HG03097 (cell line): ENCODE results near the gene YTHDF1.

ENCODE experiments used
- ATAC-seq: cut with Tn5 transposase; IDR thresholded peaks from one replicate; pipeline ENCODE4 v1.9.1; 2021; ENCODE audit not compliant: unreplicated experiment, low FRiP score

Gene YTHDF1

DNA sequence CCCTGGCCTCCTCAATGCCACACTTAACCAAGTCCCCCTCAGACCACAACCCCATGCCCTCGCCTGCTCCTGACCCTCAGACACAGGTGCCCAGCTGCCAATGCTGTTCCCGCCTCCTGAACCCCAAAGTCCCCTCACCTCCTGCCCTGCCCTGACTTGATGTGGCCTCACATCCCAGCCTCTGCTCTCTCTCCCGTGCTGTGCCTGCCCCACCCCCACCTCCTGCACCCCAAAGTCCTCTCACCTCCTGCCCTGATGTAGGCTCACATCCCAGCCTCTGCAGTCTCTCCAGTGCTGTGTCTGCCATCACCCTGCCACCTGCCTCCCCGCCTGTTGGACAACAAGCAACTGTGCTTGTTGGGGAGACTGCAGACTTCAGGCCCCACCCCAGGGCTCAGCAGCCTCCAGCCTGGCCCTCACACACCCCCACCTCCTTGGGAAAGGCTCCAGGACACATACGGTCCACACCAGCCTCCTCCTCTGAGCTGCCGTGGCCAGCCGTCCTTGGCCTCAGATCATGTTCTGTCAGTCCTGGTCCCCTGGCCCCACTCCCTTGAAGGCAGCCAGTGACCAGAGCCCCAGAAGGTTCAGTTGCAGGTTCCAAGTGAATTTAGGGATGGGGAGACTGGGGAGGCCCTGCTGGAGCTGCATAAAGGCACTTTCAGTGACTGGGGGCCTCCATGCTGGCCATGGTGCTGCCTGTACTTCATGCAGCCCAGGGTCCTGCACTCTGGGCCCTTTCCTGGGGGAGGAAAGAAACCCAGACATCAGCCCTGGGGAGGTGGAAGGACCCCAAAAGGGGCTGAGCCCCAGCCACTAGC lies 28.4 kb downstream of the YTHDF1 start:
- ATAC-seq, result no peak

DNA sequence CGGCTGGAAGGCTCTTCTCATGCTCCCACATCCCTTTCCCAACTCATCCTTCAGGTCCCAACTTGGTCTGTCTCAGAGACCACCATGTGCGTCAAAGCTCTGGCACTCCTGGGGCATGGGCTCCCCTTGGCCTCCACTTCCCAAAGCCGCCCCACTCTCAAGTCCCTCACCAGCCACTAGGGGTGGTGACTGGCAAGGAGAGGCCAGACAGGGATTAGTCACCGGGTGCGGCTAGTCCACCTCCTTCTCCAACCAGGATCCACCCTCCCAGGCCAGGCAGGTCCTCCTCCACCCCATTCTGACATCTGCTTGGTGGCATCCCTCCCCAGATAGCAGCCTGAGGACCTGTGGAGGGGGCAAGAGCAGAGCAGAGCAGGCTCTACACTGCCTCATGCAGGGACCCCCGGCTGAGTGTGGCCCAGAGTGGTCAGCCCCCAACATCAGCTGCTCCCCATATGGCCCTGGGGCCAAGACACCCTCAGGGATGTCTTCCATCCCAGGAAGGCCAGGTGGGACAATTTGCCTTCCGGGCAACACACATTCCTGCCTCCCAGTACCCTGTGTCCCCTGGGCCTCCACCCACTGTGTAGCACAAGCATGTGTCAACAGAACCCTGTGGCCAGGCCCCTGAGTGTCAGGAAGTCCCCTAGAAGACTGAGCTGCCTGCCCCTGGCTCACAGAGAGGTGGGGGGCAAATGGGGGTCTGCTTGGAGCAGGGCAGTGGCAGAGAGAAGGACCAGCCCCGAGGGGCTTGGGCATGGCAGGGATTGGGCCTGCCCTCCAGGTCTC lies 29.2 kb downstream of the YTHDF1 start:
- ATAC-seq, result no peak

DNA sequence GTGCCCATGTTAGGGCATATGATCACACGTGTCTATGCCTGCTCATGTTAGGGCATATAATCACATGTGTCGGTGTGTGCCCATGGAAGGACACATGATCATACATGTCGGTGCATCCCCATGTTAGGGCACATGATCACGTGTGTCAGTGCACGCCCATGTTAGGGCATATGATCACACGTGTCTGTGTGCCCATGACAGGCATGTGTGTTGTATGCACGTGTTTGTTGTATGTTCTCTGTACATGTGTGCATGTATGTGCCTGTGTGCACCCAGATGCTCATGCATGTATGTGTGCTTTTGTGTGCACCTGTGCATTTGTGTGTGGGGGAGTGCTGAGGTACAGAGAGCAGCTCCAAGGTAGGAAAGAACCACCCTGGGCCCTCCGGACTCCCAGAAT lies 29.8 kb downstream of the YTHDF1 start:
- no peak for ATAC-seq

DNA sequence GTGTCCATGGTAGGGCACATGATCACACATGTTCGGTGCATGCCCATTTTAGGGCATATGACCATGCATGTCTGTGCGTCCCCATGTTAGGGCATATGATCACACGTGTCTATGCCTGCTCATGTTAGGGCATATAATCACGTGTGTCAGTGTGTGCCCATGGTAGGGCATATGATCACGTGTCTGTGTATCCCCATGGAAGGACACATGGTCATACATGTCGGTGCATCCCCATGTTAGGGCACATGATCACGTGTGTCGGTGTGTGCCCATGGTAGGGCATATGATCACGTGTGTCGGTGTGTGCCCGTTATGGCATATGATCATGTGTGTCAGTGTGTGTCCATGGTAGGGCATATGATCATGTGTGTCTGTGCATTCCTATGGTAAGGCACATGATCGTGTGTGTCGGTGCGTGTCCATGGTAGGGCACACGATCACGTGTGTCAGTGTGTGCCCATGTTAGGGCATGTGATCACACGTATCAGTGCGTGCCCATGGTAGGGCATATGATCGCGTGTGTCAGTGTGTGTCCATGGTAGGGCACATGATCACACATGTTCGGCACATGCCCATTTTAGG lies 30.6 kb downstream of the YTHDF1 start:
- ATAC-seq, result no peak

DNA sequence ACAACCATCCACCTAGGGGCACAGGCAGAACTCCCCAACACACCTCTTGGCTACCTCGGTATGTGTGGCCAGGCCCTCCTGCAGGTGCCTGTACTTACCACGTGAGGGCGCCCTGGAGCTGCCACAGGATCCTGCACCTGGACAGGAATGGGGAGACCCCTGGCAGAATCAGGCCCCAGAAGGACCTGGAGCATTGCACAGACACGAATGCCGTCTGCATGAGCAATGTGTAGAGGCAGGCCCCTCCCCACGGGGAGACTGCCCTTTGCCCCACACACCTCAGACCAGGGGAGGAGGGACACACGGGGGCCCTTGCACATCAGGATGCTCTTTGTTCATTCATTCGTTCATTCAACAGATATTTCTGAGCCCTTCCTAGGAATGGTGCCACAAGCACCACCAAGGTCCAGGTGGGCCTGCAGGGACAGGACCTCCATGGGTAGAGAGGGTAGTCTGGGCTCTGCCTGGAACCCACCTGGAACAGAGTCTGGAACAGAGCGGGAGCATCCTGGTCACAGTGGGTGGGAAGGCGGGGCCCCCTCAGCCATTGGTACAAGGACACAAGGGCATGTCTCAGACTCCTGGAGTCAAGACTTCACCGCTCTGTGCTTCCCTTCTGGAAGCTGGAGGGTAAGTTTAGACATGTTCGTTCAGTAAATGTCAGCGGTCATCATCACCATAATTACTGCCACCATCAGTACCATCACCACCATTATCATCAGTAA lies 32.3 kb downstream of the YTHDF1 start:
- no peak for ATAC-seq

DNA sequence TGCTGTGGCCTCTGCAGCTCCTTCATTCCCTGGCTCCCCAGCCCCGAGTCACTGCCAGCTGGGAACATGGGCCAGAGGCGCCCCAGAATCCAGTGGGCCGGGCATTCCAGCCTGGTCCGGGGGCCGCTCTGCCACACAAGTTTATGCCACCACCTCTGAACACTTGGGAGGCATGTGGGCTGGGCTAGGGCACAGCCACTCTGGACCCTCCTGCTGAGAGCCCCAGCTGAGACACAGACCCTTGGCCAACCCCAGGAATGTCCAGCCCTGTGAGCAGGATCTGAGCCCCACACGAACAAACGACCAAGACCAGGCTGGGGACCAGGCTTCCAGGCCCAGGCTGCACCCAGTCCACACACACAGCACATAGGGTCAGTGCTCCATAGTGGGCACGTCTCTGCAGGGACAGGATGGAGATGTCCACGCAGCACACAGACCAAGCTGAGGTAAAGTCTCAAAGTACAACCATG lies 33.0 kb downstream of the YTHDF1 start:
- no peak for ATAC-seq

DNA sequence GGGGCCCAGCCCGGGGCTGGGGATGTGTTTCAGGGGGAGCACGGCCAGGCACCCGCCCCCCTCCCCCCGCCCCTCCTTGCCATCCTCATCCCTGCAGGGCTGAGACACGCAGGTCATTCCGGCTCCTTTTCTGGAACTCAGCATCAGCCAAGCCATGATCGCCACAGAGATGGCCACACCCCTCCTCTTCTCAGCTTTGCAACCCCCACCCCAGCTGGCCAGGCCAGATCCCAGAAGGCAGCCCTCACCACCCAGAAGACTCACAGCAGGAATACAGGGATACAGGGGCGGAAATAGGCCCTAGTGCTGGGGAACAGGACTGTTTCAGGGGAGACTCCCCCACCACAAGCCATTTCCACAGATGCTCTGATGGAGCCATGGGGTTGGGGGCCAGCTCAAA lies 33.5 kb downstream of the YTHDF1 start:
- no peak for ATAC-seq

DNA sequence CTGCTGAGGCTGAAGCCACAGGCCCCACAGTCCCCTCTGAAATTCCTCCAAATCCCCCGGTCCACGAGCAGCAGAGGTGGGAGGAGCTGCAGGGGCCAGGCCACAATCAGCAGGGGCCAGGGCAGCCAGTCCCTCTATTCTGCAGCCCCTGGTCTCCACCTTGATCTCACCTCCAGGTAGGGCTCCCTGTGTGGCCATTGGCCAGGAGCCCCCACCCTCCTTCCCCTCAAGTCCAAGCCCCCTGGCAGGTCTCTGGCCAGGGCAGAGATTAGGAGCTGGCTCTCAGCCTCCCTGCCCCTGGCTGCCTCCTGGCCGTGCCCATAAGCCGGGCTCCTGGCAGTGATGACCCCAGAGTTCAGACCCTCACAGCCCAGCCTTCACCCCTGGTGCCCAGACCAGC lies 34.7 kb downstream of the YTHDF1 start:
- ATAC-seq, result no peak

DNA sequence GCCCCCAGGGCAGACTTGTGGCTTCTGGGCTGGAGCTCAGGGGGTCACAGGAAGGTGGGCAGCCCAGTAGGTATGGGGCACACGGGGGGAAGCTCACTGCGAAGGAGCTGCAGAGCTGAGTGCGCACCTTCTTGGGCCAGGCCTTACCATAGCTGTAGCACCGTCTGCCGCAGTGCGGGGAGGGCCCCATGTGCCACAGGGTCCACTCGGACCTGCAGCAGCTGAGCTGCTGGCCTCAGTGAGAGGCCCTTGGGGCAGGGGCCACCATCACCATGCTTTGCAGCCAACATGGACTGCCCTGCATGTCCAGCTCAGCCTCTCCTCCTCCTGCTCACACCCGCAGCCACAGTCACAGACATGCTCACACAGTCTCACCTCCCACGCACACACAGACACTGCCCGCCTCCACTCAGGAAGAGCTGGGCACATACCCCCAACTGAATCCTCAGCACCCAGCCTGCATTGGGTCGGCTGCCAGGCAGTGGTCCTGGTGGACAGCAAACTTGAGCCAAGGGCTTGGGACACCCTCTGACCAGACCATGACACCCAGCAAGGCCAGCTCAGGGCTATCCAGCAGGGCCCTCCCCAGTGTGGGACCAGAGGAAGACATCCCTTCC lies 35.3 kb downstream of the YTHDF1 start:
- ATAC-seq, result no peak

DNA sequence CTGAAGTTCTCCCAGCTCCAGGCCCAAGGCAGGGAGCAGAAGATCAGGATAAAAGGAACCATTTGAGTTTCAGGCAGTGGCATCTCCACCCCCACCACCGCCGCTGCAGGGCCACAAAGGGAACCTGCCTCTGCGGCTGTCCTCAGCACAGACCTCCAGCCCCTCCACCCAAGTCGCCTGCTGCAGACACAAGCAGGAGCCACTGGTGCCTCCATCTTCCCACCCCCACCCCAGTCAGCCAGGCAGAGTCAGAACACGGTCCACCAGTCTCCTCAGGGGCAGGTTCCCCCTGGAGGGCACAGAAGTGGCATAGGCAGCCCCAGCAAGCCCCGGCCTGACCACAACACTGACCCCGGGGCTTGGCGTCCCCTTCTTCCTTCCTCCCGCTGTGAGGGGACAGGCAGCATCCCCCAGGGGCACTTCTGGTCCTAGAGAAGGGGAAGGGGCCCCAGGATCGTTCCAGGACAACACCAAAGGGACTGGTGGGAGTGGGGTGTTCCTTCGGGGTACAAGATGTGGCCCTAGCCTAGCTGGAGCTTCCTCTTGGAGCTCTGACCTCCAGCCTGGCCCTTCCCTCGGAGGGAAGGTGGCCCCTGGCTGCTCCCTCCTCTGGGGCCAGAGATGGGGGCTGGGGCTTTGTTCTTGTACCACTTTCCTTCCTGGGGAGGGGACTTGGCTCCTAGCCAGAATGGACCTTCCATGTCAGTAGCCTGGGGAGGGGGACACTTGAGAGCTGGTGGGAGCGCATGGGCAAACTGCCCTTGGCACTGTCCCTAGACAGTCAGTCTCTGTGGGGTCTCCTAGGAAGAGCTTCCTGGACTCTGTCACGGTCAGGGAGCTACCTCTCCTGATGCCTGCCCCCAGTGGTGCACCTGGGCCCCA lies 36.0 kb downstream of the YTHDF1 start:
- ATAC-seq, result no peak

DNA sequence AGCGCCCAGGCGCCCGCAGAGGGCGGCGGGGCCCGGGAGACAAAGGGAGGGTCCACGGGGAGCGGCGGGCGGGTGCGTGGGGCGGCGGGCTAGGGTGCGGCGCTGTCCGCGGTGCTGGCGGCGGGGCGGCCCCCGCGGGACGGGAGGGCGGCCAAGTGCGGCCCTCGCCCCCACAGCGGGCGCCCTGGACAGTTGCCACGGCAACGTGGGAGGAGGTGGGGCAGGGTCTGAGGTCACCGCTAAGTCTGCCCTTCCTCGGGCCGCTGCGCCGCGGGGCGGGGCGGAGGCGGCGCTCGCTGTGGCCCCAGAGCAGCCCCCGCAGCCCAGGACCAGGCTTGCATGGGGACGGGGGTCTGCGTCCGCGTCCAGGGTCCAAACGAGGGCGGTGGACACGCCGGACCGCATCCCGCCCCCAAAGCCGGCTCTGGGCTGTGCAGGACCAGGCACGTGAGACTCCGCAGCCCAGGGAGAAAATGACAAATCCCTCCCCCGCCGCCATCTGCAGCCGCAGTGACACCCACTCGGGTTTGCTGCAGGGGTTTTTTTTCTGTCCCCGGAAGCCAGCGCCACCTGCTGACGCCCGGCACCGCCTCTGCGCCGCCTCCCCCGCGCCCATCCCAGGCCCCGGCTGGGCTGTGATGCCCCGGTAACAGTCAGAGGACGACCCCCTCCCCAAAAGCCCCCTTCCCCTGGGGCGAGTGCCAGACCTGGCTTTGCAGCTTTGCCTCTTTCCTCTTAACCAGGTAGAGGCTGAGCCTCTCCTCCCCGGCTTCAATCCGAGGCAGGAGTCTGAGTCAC lies 36.8 kb downstream of the YTHDF1 start:
- no peak for ATAC-seq

DNA sequence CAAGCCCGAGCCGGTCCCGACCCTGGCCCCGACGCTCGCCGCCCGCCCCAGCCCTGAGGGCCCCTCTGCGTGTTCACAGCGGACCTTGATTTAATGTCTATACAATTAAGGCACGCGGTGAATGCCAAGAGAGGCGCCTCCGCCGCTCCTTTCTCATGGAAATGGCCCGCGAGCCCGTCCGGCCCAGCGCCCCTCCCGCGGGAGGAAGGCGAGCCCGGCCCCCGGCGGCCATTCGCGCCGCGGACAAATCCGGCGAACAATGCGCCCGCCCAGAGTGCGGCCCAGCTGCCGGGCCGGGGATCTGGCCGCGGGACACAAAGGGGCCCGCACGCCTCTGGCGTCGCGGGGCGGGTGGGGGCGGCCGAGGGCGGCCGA lies 37.5 kb downstream of the YTHDF1 start:
- ATAC-seq, result no peak

DNA sequence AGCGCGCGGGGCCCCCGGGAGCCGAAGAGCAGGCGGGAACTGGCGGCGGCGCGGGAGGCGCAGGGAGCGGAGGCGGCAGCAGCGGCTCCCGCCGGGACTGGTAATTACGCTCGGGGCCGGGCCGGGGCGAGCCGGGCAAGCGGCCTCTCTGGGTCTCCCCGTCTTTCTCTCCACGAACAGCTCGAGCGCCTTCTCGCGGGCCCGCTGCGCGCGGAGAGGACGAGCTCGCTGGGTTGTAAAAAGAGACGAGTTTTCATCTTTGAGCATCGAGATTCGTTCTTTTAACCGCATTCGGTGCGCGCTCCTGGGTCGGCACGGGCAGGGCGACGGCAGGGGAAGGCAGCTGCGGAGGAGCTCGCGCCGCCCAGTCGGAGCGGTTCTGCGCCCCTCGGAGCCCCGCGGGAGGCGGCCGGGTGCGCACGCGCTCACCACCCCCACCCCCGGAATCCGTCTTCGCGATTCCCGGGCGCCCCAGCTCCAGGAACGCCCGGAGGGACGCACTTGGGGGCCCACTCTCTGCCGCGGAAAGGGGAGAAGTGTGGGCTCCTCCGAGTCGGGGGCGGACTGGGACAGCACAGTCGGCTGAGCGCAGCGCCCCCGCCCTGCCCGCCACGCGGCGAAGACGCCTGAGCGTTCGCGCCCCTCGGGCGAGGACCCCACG lies 38.0 kb downstream of the YTHDF1 start:
- ATAC-seq, result no peak

DNA sequence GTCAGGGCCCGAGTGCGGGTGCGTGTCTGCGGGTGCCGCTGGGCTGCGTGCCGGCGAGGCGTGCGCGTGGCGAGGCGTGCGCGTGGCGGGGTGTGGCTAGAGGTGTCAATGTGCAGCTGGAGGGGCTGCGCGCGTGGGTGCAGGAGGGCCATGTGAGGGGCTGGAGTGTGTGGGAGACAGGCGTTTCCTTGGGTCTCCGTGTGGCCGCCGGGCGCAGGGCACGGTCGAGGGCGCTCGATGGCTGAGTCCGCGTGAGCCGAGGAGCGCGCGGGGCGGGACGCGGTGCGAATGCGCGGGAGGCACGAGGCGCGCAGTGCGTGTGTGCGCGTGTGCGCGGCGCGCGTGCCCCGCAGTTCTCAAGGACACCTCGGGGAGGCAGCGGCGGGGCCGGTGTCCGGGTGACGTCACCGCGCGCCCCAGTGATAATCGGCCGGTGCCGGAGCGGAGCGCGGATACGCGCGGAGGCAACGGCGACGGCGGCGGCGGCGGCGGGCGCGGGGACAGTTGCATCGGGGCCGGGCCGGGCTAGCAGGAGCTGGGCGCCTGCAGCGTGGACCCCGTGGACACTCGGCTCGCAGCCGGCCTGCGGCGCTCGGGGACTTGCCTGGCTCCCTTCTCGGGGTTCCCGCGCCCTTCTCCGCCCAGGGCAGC lies 38.7 kb downstream of the YTHDF1 start:
- ATAC-seq, result no peak

DNA sequence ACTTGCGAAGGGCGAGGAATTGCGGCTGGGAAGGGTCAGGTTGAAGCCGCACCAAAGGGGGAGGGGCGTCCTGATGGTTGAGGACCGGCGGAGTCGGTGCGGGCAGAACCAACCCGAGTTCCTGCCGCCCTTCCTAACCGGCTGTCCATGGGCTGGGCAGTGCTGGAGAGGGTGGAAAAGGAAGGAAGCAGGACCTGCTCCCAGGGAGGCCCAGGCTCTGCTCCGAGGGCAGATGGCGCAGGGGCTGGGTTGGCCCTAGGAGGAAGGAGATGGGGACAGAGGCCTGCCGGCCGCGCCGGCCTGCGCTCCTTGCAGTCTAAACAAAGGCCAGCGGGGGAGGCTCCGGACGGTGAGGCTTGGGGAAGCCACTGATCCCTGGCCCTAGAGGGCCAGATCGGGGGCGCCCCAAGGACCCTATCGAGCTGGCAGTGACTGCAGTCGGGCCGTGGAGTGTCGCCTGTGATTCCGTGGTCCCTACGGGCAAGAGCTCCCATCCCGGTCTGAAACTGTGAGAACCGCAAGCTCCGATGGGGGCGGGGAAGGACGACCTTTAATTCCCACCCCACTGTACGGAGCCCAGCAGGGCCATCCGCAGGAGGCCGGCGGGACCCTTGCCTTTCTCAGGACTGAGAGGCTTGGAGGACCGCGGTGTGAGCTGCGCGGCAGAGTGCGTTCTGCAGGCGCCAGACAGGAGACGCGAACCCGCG lies 39.4 kb downstream of the YTHDF1 start:
- ATAC-seq, result no peak

DNA sequence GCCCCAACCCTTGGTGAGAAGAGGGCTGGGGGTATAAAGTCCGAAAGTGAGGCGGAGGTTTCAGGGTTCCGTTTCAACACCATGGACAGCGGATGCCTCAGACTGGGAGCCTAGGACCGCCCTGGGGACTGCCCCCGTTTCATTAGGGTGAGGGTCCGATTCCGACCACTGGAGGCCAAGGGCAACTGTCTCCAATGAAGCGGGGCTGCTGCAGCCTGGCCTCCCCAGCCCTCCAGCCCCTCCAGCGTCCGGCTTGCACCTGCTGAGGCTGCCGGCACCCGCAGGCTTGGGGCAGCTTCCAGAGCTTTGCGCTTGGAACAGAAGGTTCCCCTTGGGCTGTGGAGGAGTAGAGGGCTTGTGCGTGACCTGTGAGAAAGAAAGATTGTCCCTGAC lies 39.9 kb downstream of the YTHDF1 start:
- no peak for ATAC-seq
